Raji (cell line): ENCODE measurements around the gene MYH11.

Experiments used
- POLR2A ChIP-seq: IDR thresholded peaks from 2 replicates; pipeline ENCODE4 v1.6.1; 2011; ENCODE audit warnings: low read depth, low read length, control low read depth; ENCODE audit not compliant: insufficient read depth

The MYH11 gene

GRCh38 chr16:15885560-15886001, 28.8 kb upstream of the MYH11 start:
- TF ChIP-seq POLR2A: no peak

DNA sequence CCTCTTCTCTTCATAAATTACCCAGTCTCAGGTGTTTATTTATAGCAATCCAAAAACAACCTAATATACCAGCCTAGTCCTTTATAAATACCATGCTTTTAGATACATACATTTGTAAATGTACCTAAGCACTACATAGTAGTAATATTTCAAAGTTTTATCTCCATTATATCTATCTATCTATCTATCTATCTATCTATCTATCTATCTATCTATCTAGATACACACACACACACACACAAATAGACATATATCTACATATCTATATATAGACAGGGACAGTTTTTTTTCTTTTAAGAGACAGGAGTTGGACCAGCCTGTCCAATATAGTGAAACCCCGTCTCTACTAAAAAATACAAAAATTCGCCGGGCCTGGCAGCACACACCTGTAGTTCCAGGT, 25.7 kb upstream of the MYH11 start:
- TF ChIP-seq POLR2A: no peak

- no peak for TF ChIP-seq POLR2A
Measured at GRCh38 chr16:15881794-15882379, 25.1 kb upstream of the MYH11 start.

DNA sequence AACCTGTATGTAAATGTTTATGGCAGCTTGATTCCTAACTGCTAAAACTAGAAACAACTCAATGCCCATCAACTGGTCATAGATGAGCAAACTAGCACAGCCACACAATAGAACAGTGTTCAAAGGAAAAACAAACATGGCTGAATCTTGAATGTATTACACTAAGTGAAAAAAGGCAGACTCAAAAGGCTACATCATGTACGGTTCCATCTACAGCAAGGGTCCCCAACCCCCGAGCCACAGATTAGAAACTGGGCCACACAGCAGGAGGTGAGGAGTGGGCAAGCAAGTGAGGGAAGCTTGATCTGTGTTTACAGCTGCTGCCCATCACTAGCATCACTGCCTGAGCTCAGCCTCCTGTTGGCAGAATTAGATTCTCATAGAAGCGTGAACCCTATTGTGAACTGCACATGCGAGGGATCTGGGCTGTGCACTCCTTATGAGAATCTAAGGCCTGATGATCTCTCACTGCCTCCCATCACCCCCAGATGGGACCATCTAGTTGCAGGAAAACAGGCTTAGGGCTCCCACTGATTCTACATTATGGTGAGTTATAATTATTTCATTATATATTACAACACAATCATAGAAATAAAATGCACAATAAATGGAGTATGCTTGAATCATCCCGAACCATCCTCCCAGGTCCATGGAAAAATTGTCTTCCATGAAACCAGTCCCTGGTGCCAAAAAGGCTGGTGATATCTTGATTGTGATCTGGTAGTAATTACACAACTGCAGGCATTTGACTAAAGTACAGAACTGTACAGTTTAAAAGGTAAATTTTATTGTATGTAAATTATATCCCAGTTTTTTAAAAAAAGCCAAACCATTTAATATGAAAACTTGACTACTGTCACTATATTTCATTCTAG, 23.8 kb upstream of the MYH11 start:
- TF ChIP-seq POLR2A: no peak

- no peak for TF ChIP-seq POLR2A
Measured at GRCh38 chr16:15879255-15879811, 22.5 kb upstream of the MYH11 start.

- TF ChIP-seq POLR2A: no peak
Measured at GRCh38 chr16:15876503-15876902, 19.7 kb upstream of the MYH11 start.

- TF ChIP-seq POLR2A: no peak
Measured at GRCh38 chr16:15874745-15875314, 18.0 kb upstream of the MYH11 start.

GRCh38 chr16:15873737-15874136, 16.9 kb upstream of the MYH11 start:
- TF ChIP-seq POLR2A: no peak

- TF ChIP-seq POLR2A: no peak
Measured at GRCh38 chr16:15873301-15873700, 16.5 kb upstream of the MYH11 start.

DNA sequence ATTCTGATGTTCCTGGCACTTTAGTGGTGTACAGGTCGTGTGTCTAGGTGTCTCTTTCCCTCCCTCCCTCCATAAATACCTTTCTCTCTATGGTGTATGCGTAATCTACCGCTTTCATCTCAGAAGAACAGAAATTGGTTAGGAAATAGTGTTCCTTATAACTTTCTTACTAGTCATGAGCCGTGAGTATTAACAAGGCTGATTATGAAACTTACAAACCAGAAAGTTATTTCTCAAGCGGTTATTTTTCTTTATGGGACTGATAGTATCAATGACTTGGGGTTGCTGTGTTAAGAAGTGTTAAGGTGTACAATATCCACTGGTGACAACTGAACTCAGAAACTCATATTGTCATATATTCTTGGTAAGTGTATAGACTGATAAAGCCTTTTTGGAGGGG, 13.2 kb upstream of the MYH11 start:
- no peak for TF ChIP-seq POLR2A

- no peak for TF ChIP-seq POLR2A
Measured at GRCh38 chr16:15866451-15866850, 9.6 kb upstream of the MYH11 start.

DNA sequence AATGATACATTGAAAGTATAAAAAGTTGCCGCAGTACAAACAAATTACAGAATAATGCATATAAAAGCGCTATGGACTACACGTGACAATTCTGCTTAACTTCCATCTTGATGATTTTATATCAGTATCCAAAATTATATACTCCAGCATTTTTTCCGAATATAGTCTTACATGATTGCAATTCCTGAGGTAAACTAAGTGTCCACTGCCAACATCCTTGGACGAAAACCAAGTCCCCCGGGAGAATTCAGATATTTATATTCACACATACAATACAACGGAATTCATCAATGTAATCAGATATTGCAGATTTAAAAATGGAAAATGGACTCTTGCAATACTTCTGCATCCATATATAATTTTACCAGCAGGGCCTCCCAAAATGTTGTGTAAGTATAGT, 8.9 kb upstream of the MYH11 start:
- no peak for TF ChIP-seq POLR2A

- TF ChIP-seq POLR2A: no peak
Measured at GRCh38 chr16:15864939-15865338, 8.1 kb upstream of the MYH11 start.

- TF ChIP-seq POLR2A: no peak
Measured at GRCh38 chr16:15861996-15862395, 5.2 kb upstream of the MYH11 start.

GRCh38 chr16:15858921-15859668, 2.3 kb upstream of the MYH11 start:
- TF ChIP-seq POLR2A: no peak
